PC-3 (cell line): ENCODE data around the gene ZDHHC19.

Source experiments
- CTCF ChIP-seq: fragments of 300-600 bp; sonication (generic); conservative IDR thresholded peaks from 2 replicates; pipeline ENCODE4 v1.5.1; 2017; ENCODE audit warnings: antibody characterized with exemption, low read depth, mild to moderate bottlenecking, low read length
- EZH2 ChIP-seq: fragments of 300-600 bp; sonication (generic); IDR thresholded peaks from one replicate; pipeline ENCODE4 v1.6.1; 2017; ENCODE audit warnings: antibody characterized with exemption, mild to moderate bottlenecking, low read length; ENCODE audit not compliant: unreplicated experiment

GRCh38 chr3:196194542-196194915 lies 16.7 kb downstream of the ZDHHC19 start:
- TF ChIP-seq EZH2 (no peak), CTCF (no peak)
